Endothelial cell of umbilical vein (primary cell): ENCODE results near the gene BLNK. TPM values are rescaled to one million over a fixed set of nuclear protein-coding genes. Genes with fewer than 3 reads are reported as not detected.

Source experiments
- BruUV-seq: library from RNA; stranded (reverse); fragments of 400-500 nt; replicated peaks from 2 replicates; lab custom pipeline; 2021; lab: Mats Ljungman, UMichigan
- CTCF ChIA-PET: fragments of 300-600, 350-600 bp; sonication (Branson Sonifier 250); formaldehyde crosslinking; loops from one replicate; lab custom pipeline; 2021; ENCODE audit warnings: antibody characterized with exemption, inconsistent platforms; lab: Charles Lee
- POLR2A ChIA-PET: fragments of 300-600, 350-600 bp; sonication (Branson Sonifier 250); formaldehyde crosslinking; loops from one replicate; lab custom pipeline; 2021; ENCODE audit warnings: antibody characterized with exemption, inconsistent platforms; lab: Charles Lee
- DNase-seq: peaks from one replicate; pipeline ENCODE4 v3.0.0-alpha.2; 2011; ENCODE audit warnings: low read depth, low spot score
- FAIRE-seq: peaks from 2 replicates; lab custom pipeline; 2011; peaks lifted over from hg19 to GRCh38; lab: Jason Lieb, UNC
- H2AFZ ChIP-seq: 2 replicates; pipeline ENCODE4 v1.6.0; 2012; ENCODE audit warnings: low read depth, low read length, control low read depth, inconsistent platforms
- H3K27ac ChIP-seq: 2 replicates; pipeline ENCODE4 v1.5.1; 2011; ENCODE audit warnings: low read depth, mild to moderate bottlenecking, control low read depth, low read length, moderate library complexity; ENCODE audit not compliant: insufficient read depth
- H3K27me3 ChIP-seq, 2 experiments: 2 replicates each; pipeline versions ENCODE4 v1.6.0 to v1.6.1; 2011; ENCODE audit warnings: low read length in 2 of 2, mixed read lengths in 1 of 2; ENCODE audit not compliant: control insufficient read depth in 2 of 2, insufficient read depth in 2 of 2
- H3K36me3 ChIP-seq, 2 experiments: 2 replicates in 1 of 2; 3 replicates in 1 of 2; pipeline ENCODE4 v1.5.1; 2011; ENCODE audit warnings: low read length in 2 of 2, mild to moderate bottlenecking in 1 of 2, moderate library complexity in 1 of 2; ENCODE audit not compliant: control insufficient read depth in 2 of 2, insufficient read depth in 2 of 2; ENCODE audit errors: extremely low read depth in 1 of 2
- H3K4me1 ChIP-seq: 3 replicates; pipeline ENCODE4 v1.5.1; 2011; ENCODE audit warnings: mild to moderate bottlenecking, low read length; ENCODE audit not compliant: control insufficient read depth, insufficient read depth; ENCODE audit errors: extremely low read depth
- H3K4me2 ChIP-seq: 2 replicates; pipeline ENCODE4 v1.6.1; 2011; ENCODE audit warnings: low read length, control low read depth, mixed read lengths; ENCODE audit not compliant: insufficient read depth
- H3K4me3 ChIP-seq, 3 experiments: fragments of 200-600 bp in 1 of 3; sonication (generic), shearing (Covaris generic) in 1 of 3; replicated peaks in 1 of 3; 2 replicates each; pipeline ENCODE4 v1.5.1; 2011 to 2016; ENCODE audit warnings: control low read depth in 3 of 3, low read length in 3 of 3, mild to moderate bottlenecking in 2 of 3, inconsistent platforms in 1 of 3, low read depth in 1 of 3, moderate library complexity in 1 of 3; ENCODE audit not compliant: insufficient read depth in 1 of 3
- H3K79me2 ChIP-seq: 2 replicates; pipeline ENCODE4 v1.6.0; 2012; ENCODE audit warnings: low read length, inconsistent platforms; ENCODE audit not compliant: control insufficient read depth, insufficient read depth
- H3K9ac ChIP-seq: replicated peaks from 2 replicates; pipeline ENCODE3; 2011; ENCODE audit warnings: low read length, control low read depth; ENCODE audit not compliant: insufficient read depth; ENCODE audit errors: extremely low read depth
- H3K9me1 ChIP-seq: replicated peaks from 3 replicates; pipeline ENCODE4 v1.6.0; 2011; ENCODE audit warnings: mild to moderate bottlenecking, low read length; ENCODE audit not compliant: control insufficient read depth, insufficient read depth; ENCODE audit errors: extremely low read depth
- H3K9me3 ChIP-seq: replicated peaks from 2 replicates; pipeline ENCODE4 v1.5.1; 2012; ENCODE audit warnings: low read length, inconsistent platforms; ENCODE audit not compliant: control insufficient read depth, insufficient read depth
- H4K20me1 ChIP-seq: replicated peaks from 2 replicates; pipeline ENCODE3; 2011; ENCODE audit warnings: mild to moderate bottlenecking, low read length; ENCODE audit not compliant: control insufficient read depth, insufficient read depth; ENCODE audit errors: extremely low read depth
- CTCF ChIP-seq, 2 donors: IDR thresholded peaks; 1 replicate in 1 of 2; 2 replicates in 1 of 2; pipeline ENCODE4 v1.5.1; 2011; ENCODE audit warnings: low read length in 2 of 2, mild to moderate bottlenecking in 2 of 2, moderate library complexity in 2 of 2, control low read depth in 1 of 2, inconsistent platforms in 1 of 2, low read depth in 1 of 2; ENCODE audit not compliant: insufficient read depth in 1 of 2; ENCODE audit errors: extremely low read depth in 1 of 2
- EZH2 ChIP-seq: IDR thresholded peaks from 2 replicates; pipeline ENCODE4 v1.6.1; 2012; ENCODE audit warnings: borderline replicate concordance, low read depth, mild to moderate bottlenecking, moderate library complexity, low read length, inconsistent platforms; ENCODE audit not compliant: severe bottlenecking
- FOS ChIP-seq: IDR thresholded peaks from 2 replicates; pipeline ENCODE4 v1.6.1; 2011; ENCODE audit warnings: mild to moderate bottlenecking, low read length, moderate library complexity, borderline replicate concordance; ENCODE audit not compliant: insufficient read depth
- GATA2 ChIP-seq: IDR thresholded peaks from 2 replicates; pipeline ENCODE4 v1.7.0; 2011; ENCODE audit warnings: low read depth, mild to moderate bottlenecking, moderate library complexity, mixed read lengths, low read length; ENCODE audit not compliant: insufficient read length, insufficient read depth
- MAX ChIP-seq: IDR thresholded peaks from 2 replicates; pipeline ENCODE4 v1.6.1; 2011; ENCODE audit not compliant: insufficient read depth, insufficient read length
- MYC ChIP-seq: IDR thresholded peaks from one replicate; pipeline ENCODE4 v1.6.1; 2011; ENCODE audit warnings: mild to moderate bottlenecking, low read depth, low read length
- POLR2AphosphoS5 ChIP-seq: IDR thresholded peaks from 2 replicates; pipeline ENCODE4 v1.6.1; 2012; ENCODE audit warnings: low read depth, mild to moderate bottlenecking, control low read depth, low read length, moderate library complexity; ENCODE audit not compliant: insufficient read depth
- dilution Hi-C: fragments of 300-500 bp; cut with MboI; formaldehyde crosslinking; loops from one replicate; pipeline ENCODE4 v1.15.0; 2019; ENCODE audit warnings: low sequenced_read_pairs; ENCODE audit not compliant: extremely low pct_ligation_motif_present
- intact Hi-C: fragments of 100-400 bp; cut with micrococcal nuclease; formaldehyde crosslinking; loops from one replicate; pipeline ENCODE4 v1.10.0; 2022
- polyA plus RNA-seq, 4 experiments: library from polyadenylated mRNA; depleted of rRNA in 3 of 4; stranded (reverse) in 3 of 4; unstranded in 1 of 4; fragments of >200 nt; gene quantifications; 2 replicates each; pipeline versions ENCODE4 v1.2.1 to v1.2.3, GENCODE V29; 2011 to 2012; ENCODE audit warnings: missing spikeins in 1 of 4
- total RNA-seq: library from RNA; stranded (reverse); gene quantifications from 2 replicates; pipeline ENCODE4 v1.2.3, GENCODE V29; 2021

Gene BLNK
- total and polyA plus RNA-seq, 2 donors (not counting 3 experiments of a cell fraction or from before 2014, with no cell fraction given) = not detected

DNA sequence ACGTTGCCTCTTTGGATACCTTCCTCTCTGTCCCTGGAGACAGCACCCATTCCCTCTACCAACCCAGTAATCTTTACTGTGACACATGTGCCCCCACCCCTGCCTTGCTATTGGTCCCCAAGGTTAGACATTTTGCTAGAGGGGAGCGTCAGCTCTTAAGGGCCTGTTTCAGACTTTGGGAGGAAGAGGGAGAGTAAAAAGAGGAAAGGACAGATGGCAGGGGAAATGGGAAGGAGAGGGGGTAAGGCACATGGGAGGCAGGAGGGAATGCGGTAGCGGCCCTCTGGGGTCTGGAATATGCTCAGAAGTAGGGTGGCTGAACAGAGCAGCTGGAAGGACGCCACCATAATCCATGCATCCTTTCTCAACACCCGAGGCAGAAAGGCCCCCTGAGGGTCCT is 12.2 kb downstream of the BLNK start:
- Histone ChIP-seq H3K79me2 (no peaks in the 10 kb centered on the region), H3K4me1 (no peaks in the 10 kb centered on the region), H3K4me2 (no peak overlapping the region), H3K4me3 (no peak overlapping the region), H3K27ac (no peak overlapping the region), H4K20me1 (no peaks in the 10 kb centered on the region), H3K36me3 (no peaks in the 10 kb centered on the region), H3K9me1 (no peaks in the 10 kb centered on the region), H3K9ac (no peak overlapping the region), H3K27me3 (no peaks in the 10 kb centered on the region), H3K9me3 (no peaks in the 10 kb centered on the region), H2AFZ (no peak overlapping the region)
- intact Hi-C loops (no loop called here), dilution Hi-C loops (no loop called here)
- ChIA-PET CTCF (interaction anchor here (1.1 kb wide), 1 partner anchor 29 kb away, joined by 3 read pairs; no protein-coding TSS in a partner anchor), POLR2A (no interaction called here)
- TF ChIP-seq EZH2 (no peak), MYC (no peak), GATA2 (no peak), CTCF (IDR thresholded peaks at IDR 0.05; ENCODE audit: extremely low read depth in 1 of 2, insufficient read depth in 1 of 2, low read depth in 1 of 2, low read length in 2 of 2) (no peak), FOS (no peak), POLR2AphosphoS5 (no peak), MAX (no peak)
- BruUV-seq = no TSS peak
- no peak for DNase-seq
- FAIRE-seq = no peak
